Measurements from ENCODE around the gene AGER. TPM values are rescaled to one million over a fixed set of nuclear protein-coding genes. Genes with fewer than 3 reads are reported as not detected.
"Not testable (repeated sequence)": the region's sequence is repeated elsewhere in the genome, so short reads cannot be mapped to it uniquely, and the experiment has no call there.

AGER gene
- polyA plus RNA-seq, 1 donor, result 8.0 TPM

DNA sequence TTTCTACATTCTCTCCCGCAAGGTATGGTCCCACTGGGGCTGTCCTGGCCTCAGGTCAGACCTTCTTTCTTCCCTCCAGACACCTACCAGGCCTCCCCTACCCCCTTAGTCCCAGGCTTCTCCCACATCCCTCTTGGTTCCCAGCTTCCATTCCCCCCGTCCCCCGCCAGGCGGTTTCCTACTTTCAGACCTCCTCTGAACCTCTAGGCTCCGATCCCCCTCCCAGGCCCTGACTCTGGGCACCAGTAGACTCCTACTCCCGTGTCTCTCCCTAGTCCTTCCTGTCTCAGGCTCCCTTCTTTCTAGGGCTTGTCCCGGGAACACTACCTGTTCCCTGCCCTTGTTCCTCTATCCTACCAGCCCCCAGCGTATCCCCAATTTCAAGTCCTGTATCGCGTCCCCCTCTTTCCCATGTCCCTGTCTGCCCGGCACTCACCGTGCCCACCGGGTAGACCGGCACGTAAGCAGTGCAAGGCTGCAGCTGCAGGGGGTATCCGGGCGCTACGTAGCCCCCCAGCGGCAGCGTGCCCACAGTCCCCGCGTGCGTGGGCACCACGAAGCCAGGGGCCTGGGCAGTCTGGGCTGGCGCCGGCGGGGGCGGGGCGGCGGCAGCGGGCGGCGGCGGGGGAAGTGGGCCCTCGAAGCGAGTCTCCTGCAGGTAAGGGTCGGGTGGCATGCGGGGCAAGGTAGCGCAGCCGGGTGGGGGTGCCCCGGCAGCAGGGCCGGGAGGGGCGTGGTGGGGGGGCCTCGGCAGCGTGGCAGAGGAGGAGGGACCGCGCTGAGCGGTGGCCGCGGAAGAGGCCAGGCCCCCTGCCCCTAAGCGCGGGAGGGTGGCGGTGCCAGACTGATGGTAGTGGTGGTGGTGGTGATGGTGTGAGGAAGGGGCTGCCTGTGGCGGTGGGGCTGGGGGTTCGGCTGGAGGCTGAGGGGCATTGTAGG lies 33.9 kb downstream of the AGER start:
- DNase-seq (ENCODE audit: low read depth), result no peak

DNA sequence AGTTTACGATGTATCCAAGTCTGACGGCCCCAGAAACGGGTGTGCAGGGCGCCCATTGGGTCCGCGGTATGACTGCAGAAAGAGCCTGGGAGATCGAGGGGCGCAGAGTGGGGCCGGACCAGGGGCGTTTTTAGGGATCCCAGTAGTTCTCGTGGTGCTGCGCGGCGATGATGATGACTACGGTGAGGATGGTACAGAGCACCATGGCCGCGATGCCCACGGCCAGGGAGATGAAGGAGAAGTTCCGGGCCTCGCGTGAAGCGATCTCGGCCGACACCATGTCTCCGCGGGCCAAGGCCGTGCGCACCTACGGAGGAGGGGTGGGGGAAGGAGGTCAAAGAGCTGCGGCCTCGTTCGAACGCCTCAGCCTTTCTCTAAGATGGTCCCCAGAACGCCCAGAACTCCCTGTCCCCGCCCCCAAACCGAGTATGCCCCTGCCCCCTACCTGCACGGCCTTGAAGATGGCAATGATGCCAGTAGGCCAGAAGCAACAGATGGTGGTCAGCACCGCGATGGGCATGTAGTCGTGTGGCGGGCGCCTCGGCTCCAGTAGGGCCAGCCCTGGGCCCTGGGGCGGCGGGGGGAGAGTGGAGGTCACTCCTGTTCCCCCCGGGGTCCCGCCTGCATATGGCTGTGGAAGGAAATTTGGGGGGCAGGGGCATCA lies 34.8 kb downstream of the AGER start:
- DNase-seq (ENCODE audit: low read depth), result no peak

DNA sequence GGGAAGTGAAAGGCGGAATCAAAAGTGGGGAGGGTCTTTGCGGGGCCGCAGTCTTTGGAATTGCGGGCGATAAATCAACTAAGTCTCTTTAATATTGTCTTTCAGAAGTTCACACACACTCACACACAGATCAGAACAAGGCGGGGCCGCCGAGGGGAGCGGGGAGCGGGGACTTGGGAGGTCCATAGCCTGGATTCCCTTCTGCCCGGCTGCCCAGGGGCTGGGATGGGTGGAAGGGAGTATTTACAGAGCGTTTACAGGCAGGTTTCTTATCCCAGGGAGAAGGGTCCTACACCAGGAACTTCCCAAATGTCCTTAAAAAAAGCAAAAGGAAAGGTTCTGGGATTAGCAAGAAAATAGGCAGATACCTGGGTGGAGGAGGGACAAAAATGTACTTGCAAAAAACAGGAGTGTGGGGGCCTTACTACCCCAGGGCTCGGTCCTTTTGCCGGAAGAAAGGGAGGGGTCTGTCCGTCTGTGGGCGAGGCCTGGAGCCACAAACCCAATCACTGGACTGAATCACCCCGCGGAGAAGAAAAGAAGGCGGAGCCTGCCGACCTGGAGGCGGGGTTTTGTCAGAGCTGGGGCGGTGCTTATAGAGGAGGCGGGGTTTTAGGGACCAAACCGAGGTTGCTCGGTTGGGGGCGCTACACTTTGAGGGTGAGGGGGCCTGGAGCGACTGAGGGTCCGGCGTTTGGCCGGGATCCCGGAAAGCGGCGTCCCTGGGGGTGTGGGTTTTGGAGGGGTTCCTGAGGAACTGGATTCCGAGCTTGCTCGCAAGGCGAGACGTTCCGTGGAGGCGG lies 35.6 kb downstream of the AGER start:
- no peak for DNase-seq (ENCODE audit: low read depth)

DNA sequence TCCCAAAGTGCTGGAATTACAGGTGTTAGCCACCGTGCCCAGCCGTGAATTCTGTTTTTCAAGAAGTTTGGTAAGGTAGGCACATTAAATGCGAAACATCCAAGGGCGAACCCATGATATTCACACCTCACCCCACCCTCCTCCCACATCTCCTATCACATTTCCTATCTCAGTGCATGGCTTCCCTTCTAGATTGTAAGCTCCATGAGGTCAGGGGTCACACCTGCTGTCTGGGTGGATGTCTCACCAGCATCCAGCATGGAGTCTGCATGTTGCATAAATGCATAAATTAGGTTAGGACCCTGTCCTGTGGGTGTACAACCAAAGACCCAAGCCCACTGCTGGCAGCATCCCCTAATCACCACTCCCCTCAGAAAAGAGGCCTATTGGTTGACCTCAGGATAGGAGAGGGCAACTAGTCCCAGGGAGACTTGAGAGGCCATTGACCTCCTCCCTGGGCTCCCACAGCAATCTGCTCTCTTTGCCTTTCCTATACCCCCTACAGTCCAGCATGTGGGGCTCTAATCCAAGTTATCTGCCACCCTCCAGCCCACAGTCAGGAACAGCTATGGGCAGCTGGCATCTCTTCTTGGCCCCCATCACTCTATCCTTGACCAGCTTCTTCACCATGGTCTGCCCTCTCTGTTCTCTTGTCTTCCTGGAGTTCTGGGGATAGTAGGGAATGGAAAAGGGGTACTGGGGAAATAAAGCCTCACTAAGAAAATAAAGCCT lies 36.5 kb downstream of the AGER start:
- DNase-seq (ENCODE audit: low read depth), result no peak

DNA sequence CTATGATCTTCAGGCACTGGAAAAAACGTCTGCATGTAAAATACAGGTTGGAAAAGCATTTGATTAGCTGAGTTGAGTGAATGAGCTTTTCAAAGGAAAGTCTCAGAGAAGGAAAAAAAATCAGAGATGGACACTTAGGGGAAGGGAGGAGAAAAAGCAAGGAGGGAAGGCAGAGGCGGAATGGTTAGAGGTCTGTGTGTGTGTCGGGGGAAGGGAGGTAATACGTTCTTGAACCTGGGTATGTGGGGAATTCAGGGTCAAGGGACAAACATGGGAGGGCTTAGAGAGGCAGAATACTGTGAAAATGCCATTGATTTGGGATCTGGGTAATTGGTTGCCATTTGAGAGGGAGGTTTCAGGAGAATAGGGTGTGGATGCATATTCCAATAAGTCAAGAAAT lies 37.4 kb downstream of the AGER start:
- no peak for DNase-seq (ENCODE audit: low read depth)

DNA sequence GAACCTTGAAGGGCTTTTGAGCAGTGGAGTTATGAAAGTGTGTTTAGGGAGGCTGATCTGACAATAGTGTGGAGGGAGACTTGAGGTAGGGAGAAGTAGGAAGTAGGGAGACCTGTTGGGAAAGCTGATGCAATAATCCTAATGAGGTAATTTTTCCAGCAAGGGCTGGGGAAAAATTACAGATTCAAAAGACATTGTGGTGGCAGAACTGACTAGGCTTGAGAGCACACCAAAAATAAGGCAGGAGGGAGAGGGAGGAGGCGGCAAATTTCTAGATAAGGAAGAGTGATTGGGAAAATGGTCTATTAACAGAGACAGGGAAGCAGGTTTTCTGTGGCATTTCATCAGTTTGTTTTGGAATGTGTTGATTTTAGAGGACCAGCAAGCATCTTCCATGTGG lies 37.8 kb downstream of the AGER start:
- no peak for DNase-seq (ENCODE audit: low read depth)

DNA sequence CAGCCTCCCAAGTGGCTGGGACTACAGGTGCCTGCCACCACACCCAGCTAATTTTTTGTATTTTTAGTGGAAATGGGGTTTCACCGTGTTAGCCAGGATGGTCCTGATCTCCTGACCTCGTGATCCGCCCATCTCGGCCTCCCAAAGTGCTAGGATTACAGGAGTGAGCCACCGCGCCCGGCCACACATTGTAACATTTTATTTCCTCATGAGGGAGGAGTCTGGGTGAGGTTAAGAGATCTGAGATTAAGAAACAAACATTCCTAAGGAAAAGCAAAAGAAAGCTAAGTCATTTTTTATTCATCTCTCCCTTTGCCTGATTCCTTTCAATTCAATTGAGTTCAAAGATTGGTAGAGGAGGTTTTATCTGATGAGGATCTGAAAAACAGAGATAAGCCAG lies 39.8 kb downstream of the AGER start:
- DNase-seq (ENCODE audit: low read depth), result not testable (repeated sequence)

DNA sequence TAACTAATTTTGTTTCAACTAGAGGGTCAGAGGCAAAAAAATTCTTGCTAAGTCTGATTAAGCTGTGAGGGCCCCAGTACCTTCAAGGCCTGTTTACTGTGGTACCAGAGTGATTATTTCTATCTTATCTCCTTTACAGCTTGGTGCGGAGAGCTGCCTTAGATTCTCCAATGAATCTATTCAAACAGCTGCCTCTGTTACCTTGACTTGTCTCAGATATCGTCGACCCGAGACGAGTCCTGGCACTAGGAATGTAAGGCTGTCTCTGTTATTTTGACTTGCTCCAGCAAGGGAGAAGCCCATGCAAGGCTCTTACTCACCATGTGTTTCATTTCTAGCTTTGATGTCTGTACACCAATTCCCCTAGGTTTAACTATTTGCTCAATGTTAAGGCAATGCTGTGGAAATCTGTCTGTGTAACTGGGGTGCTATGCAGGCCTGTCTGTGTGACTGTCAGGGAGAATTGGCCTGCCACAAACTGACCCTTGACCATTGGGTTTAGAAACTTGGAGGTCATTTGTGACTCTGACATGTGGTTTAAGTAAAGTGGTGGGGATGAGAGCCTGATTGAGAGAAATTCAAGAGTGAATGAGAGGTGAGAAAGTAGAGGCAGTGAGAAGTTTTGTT lies 43.5 kb downstream of the AGER start:
- no peak for DNase-seq (ENCODE audit: low read depth)

DNA sequence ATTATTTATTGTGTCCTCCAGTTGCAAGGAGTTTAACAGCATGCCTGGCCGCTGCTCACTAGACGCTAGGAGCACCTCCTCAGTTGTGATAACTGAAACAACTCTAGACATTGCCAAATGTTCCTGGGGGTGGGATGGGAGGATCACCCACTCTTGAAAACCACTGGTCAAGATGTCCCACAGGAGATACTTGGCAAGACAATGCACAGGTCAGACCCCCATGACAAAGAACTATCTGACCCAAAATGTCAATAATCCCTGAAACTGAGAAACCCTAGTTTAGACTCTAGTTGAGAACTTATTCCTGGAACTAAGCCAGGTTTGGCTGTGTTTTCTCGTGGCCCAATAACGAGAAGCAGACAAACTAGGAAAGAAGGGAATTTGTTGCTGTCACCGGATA lies 44.5 kb downstream of the AGER start:
- no peak for DNase-seq (ENCODE audit: low read depth)

DNA sequence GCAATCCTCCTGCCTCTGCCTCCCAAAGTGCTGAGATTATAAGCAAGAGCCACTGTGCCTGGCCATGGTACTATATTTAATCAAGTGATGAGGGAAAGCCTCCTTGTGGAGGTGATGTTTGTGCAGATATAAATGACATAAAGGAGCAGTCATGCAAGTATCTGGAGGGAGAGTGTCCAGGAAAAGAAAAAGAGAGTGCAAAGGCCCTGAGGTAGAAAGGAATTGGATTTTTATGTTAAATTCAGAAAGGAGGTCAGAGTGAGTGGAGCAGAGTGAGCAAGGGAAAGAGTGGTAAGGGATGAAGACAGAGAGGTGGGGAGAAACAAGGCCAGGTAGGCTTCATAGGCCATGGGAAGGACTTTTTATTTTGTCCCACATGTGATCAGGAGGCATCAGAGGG lies 46.6 kb downstream of the AGER start:
- DNase-seq (ENCODE audit: low read depth), result no peak

DNA sequence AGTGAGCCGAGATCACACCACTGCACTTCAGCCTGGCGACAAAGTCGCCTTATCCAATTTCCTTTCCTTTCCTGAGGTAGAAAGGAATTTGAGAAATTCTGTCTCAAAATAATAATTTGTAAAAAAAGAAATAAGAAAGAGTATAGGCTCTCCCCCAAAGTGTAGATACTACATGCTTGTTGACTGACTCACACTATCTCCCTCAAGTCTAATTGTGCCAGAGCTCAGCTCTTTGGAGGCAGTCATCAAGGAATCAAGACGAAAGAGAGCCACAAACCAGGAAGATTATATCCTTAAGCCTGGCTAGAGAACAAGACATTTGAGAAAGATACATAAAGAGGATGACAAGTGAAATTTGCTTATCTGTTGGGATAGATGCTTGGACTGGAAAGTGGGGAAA lies 50.3 kb downstream of the AGER start:
- no peak for DNase-seq (ENCODE audit: low read depth)

DNA sequence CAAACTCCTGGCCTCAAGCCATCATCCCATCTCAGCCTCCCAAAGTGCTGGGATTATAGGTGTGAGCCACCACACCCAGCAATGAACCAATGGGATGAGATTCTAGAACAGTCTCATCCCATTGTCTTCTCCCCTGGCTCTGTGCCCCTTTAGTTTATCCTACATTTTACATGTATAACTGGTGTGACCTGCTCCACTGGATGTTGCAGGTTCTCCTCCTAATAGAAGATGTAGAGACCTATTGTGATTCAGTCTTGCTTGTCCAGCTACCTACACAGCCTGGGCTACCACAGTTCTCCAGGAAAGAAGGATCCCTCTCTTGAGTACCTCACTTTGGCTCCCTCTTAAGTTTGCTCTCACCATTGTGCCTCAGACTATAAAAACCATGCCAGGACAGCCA lies 51.9 kb downstream of the AGER start:
- DNase-seq (ENCODE audit: low read depth), result no peak

DNA sequence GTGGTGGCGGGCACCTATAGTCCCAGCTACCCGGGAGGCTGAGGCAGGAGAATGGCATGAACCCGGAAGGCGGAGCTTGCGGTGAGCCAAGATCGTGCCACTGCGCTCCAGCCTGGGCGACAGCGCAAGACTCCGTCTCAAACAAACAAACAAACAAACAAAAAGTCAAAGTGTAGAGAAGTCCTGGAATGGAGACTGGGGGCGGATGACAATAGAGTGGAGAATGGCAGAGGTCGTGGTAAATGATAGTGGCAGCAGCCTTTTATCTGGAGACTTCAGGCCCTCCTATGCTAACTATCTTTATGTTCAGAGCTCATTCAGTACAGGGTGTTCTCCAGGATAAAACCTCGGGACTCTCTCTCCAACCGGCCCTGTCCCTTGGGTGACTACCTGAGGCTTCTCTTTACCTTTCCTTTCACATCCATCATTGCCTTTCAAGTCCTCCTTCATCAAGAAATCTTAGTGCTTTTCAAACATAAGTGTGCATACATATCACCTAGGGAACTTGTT lies 52.6 kb downstream of the AGER start:
- DNase-seq (ENCODE audit: low read depth), result no peak

Other genes with a start within 250 kb of the AGER start
- gene CFB, start 238.2 kb downstream of the AGER start, polyA plus RNA-seq (ENCODE audit: insufficient read length), result 1.0 TPM
- gene NELFE, start 225.3 kb downstream of the AGER start, polyA plus RNA-seq (ENCODE audit: insufficient read length), result 63.3 TPM
- gene SKIC2, start 225.1 kb downstream of the AGER start, polyA plus RNA-seq (ENCODE audit: insufficient read length), result 27.0 TPM
- 16.9 TPM for gene DXO, start 212.1 kb downstream of the AGER start, polyA plus RNA-seq (ENCODE audit: insufficient read length)
- gene C4A, start 202.2 kb downstream of the AGER start, polyA plus RNA-seq (ENCODE audit: insufficient read length), result 19.3 TPM
- 22.1 TPM for gene C4B, start 169.5 kb downstream of the AGER start, polyA plus RNA-seq (ENCODE audit: insufficient read length)
- 1.0 TPM for gene CYP21A2, start 145.8 kb downstream of the AGER start, polyA plus RNA-seq (ENCODE audit: insufficient read length)
- gene TNXB, start 74.9 kb downstream of the AGER start, polyA plus RNA-seq (ENCODE audit: insufficient read length), result 108 TPM
- gene ATF6B, start 56.0 kb downstream of the AGER start, polyA plus RNA-seq (ENCODE audit: insufficient read length), result 42.4 TPM
- 3.5 TPM for gene FKBPL, start 54.0 kb downstream of the AGER start, polyA plus RNA-seq (ENCODE audit: insufficient read length)
- gene PRRT1, start 32.3 kb downstream of the AGER start, polyA plus RNA-seq (ENCODE audit: insufficient read length), result 1.3 TPM
- gene PPT2, start 30.1 kb downstream of the AGER start, polyA plus RNA-seq (ENCODE audit: insufficient read length), result 34.6 TPM
- gene EGFL8, start 19.7 kb downstream of the AGER start, polyA plus RNA-seq (ENCODE audit: insufficient read length), result 25.9 TPM
- gene AGPAT1, start 8.2 kb downstream of the AGER start, polyA plus RNA-seq (ENCODE audit: insufficient read length), result 57.3 TPM
- gene RNF5, start 5.8 kb downstream of the AGER start, polyA plus RNA-seq (ENCODE audit: insufficient read length), result 50.9 TPM
- 107 TPM for gene PBX2, start 5.9 kb upstream of the AGER start, polyA plus RNA-seq (ENCODE audit: insufficient read length)
- 6.7 TPM for gene GPSM3, start 8.4 kb upstream of the AGER start, polyA plus RNA-seq (ENCODE audit: insufficient read length)
- 19.9 TPM for gene NOTCH4, start 39.8 kb upstream of the AGER start, polyA plus RNA-seq (ENCODE audit: insufficient read length)
- gene TSBP1, start 187.7 kb upstream of the AGER start, polyA plus RNA-seq (ENCODE audit: insufficient read length), result not detected
- gene BTNL2, start 222.9 kb upstream of the AGER start, polyA plus RNA-seq (ENCODE audit: insufficient read length), result 0.18 TPM

All from forelimb muscle (tissue), 1 donor.